Endothelial cell of umbilical vein (primary cell): Measurements from ENCODE around the gene HUWE1. TPM values are rescaled to one million over a fixed set of nuclear protein-coding genes. Genes with fewer than 3 reads are reported as not detected.

Source experiments
- BruUV-seq: library from RNA; stranded (reverse); fragments of 400-500 nt; replicated peaks from 2 replicates; lab custom pipeline; 2021; lab: Mats Ljungman, UMichigan
- CTCF ChIA-PET: fragments of 300-600, 350-600 bp; sonication (Branson Sonifier 250); formaldehyde crosslinking; loops from one replicate; lab custom pipeline; 2021; ENCODE audit warnings: antibody characterized with exemption, inconsistent platforms; lab: Charles Lee
- POLR2A ChIA-PET: fragments of 300-600, 350-600 bp; sonication (Branson Sonifier 250); formaldehyde crosslinking; loops from one replicate; lab custom pipeline; 2021; ENCODE audit warnings: antibody characterized with exemption, inconsistent platforms; lab: Charles Lee
- DNase-seq: peaks from one replicate; pipeline ENCODE4 v3.0.0-alpha.2; 2011; ENCODE audit warnings: low read depth, low spot score
- FAIRE-seq: peaks from 2 replicates; lab custom pipeline; 2011; peaks lifted over from hg19 to GRCh38; lab: Jason Lieb, UNC
- H2AFZ ChIP-seq: 2 replicates; pipeline ENCODE4 v1.6.0; 2012; ENCODE audit warnings: low read depth, low read length, control low read depth, inconsistent platforms
- H3K27ac ChIP-seq: 2 replicates; pipeline ENCODE4 v1.5.1; 2011; ENCODE audit warnings: low read depth, mild to moderate bottlenecking, control low read depth, low read length, moderate library complexity; ENCODE audit not compliant: insufficient read depth
- H3K27me3 ChIP-seq, 2 experiments: 2 replicates each; pipeline versions ENCODE4 v1.6.0 to v1.6.1; 2011; ENCODE audit warnings: low read length in 2 of 2, mixed read lengths in 1 of 2; ENCODE audit not compliant: control insufficient read depth in 2 of 2, insufficient read depth in 2 of 2
- H3K36me3 ChIP-seq, 2 experiments: 2 replicates in 1 of 2; 3 replicates in 1 of 2; pipeline ENCODE4 v1.5.1; 2011; ENCODE audit warnings: low read length in 2 of 2, mild to moderate bottlenecking in 1 of 2, moderate library complexity in 1 of 2; ENCODE audit not compliant: control insufficient read depth in 2 of 2, insufficient read depth in 2 of 2; ENCODE audit errors: extremely low read depth in 1 of 2
- H3K4me1 ChIP-seq: 3 replicates; pipeline ENCODE4 v1.5.1; 2011; ENCODE audit warnings: mild to moderate bottlenecking, low read length; ENCODE audit not compliant: control insufficient read depth, insufficient read depth; ENCODE audit errors: extremely low read depth
- H3K4me2 ChIP-seq: 2 replicates; pipeline ENCODE4 v1.6.1; 2011; ENCODE audit warnings: low read length, control low read depth, mixed read lengths; ENCODE audit not compliant: insufficient read depth
- H3K4me3 ChIP-seq, 3 experiments: fragments of 200-600 bp in 1 of 3; sonication (generic), shearing (Covaris generic) in 1 of 3; replicated peaks in 1 of 3; 2 replicates each; pipeline ENCODE4 v1.5.1; 2011 to 2016; ENCODE audit warnings: control low read depth in 3 of 3, low read length in 3 of 3, mild to moderate bottlenecking in 2 of 3, inconsistent platforms in 1 of 3, low read depth in 1 of 3, moderate library complexity in 1 of 3; ENCODE audit not compliant: insufficient read depth in 1 of 3
- H3K79me2 ChIP-seq: 2 replicates; pipeline ENCODE4 v1.6.0; 2012; ENCODE audit warnings: low read length, inconsistent platforms; ENCODE audit not compliant: control insufficient read depth, insufficient read depth
- H3K9ac ChIP-seq: replicated peaks from 2 replicates; pipeline ENCODE3; 2011; ENCODE audit warnings: low read length, control low read depth; ENCODE audit not compliant: insufficient read depth; ENCODE audit errors: extremely low read depth
- H3K9me1 ChIP-seq: replicated peaks from 3 replicates; pipeline ENCODE4 v1.6.0; 2011; ENCODE audit warnings: mild to moderate bottlenecking, low read length; ENCODE audit not compliant: control insufficient read depth, insufficient read depth; ENCODE audit errors: extremely low read depth
- H3K9me3 ChIP-seq: replicated peaks from 2 replicates; pipeline ENCODE4 v1.5.1; 2012; ENCODE audit warnings: low read length, inconsistent platforms; ENCODE audit not compliant: control insufficient read depth, insufficient read depth
- H4K20me1 ChIP-seq: replicated peaks from 2 replicates; pipeline ENCODE3; 2011; ENCODE audit warnings: mild to moderate bottlenecking, low read length; ENCODE audit not compliant: control insufficient read depth, insufficient read depth; ENCODE audit errors: extremely low read depth
- EZH2 ChIP-seq: IDR thresholded peaks from 2 replicates; pipeline ENCODE4 v1.6.1; 2012; ENCODE audit warnings: borderline replicate concordance, low read depth, mild to moderate bottlenecking, moderate library complexity, low read length, inconsistent platforms; ENCODE audit not compliant: severe bottlenecking
- FOS ChIP-seq: IDR thresholded peaks from 2 replicates; pipeline ENCODE4 v1.6.1; 2011; ENCODE audit warnings: mild to moderate bottlenecking, low read length, moderate library complexity, borderline replicate concordance; ENCODE audit not compliant: insufficient read depth
- GATA2 ChIP-seq: IDR thresholded peaks from 2 replicates; pipeline ENCODE4 v1.7.0; 2011; ENCODE audit warnings: low read depth, mild to moderate bottlenecking, moderate library complexity, mixed read lengths, low read length; ENCODE audit not compliant: insufficient read length, insufficient read depth
- JUN ChIP-seq: IDR thresholded peaks from 2 replicates; pipeline ENCODE4 v1.6.1; 2011; ENCODE audit warnings: borderline replicate concordance, low read depth; ENCODE audit not compliant: insufficient read length, insufficient read depth
- MYC ChIP-seq: IDR thresholded peaks from one replicate; pipeline ENCODE4 v1.6.1; 2011; ENCODE audit warnings: mild to moderate bottlenecking, low read depth, low read length
- POLR2A ChIP-seq: IDR thresholded peaks from 2 replicates; pipeline ENCODE4 v1.6.1; 2012; ENCODE audit warnings: low read depth, mild to moderate bottlenecking, control low read depth, low read length
- POLR2AphosphoS5 ChIP-seq: IDR thresholded peaks from 2 replicates; pipeline ENCODE4 v1.6.1; 2012; ENCODE audit warnings: low read depth, mild to moderate bottlenecking, control low read depth, low read length, moderate library complexity; ENCODE audit not compliant: insufficient read depth
- dilution Hi-C: fragments of 300-500 bp; cut with MboI; formaldehyde crosslinking; loops from one replicate; pipeline ENCODE4 v1.15.0; 2019; ENCODE audit warnings: low sequenced_read_pairs; ENCODE audit not compliant: extremely low pct_ligation_motif_present
- intact Hi-C: fragments of 100-400 bp; cut with micrococcal nuclease; formaldehyde crosslinking; loops from one replicate; pipeline ENCODE4 v1.10.0; 2022
- polyA plus RNA-seq, 4 experiments: library from polyadenylated mRNA; depleted of rRNA in 3 of 4; stranded (reverse) in 3 of 4; unstranded in 1 of 4; fragments of >200 nt; gene quantifications; 2 replicates each; pipeline versions ENCODE4 v1.2.1 to v1.2.3, GENCODE V29; 2011 to 2012; ENCODE audit warnings: missing spikeins in 1 of 4
- total RNA-seq: library from RNA; stranded (reverse); gene quantifications from 2 replicates; pipeline ENCODE4 v1.2.3, GENCODE V29; 2021
- TF ChIP-seq, protein P1 (sequence below): IDR thresholded peaks from 2 replicates; pipeline ENCODE4 v1.6.1; 2011; ENCODE audit not compliant: insufficient read depth, insufficient read length
- TF ChIP-seq, protein P2 (sequence below), 2 donors: IDR thresholded peaks; 1 replicate in 1 of 2; 2 replicates in 1 of 2; pipeline ENCODE4 v1.5.1; 2011; ENCODE audit warnings: low read length in 2 of 2, mild to moderate bottlenecking in 2 of 2, moderate library complexity in 2 of 2, control low read depth in 1 of 2, inconsistent platforms in 1 of 2, low read depth in 1 of 2; ENCODE audit not compliant: insufficient read depth in 1 of 2; ENCODE audit errors: extremely low read depth in 1 of 2

The HUWE1 gene
- total and polyA plus RNA-seq, 2 donors (not counting 3 experiments of a cell fraction or from before 2014, with no cell fraction given) = 66.6 to 210 TPM

DNA sequence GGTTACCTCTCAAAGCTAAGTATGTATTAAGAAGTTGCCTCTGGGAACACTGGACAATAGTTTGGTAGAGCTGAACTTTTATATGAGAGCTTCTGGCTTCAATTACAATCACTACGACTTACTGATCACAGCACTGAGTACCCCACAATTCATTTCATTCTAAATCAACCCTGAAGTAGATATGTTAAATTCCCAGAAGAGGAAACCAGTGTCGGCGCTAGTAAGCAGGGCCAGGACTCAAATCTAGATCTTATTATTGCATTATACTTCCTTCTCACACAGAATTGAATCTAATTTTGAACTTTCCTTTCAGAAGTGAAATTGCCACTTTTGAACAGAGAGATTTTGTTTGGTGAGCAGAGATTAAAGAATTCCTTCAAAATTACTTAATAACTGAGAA, 41.8 kb downstream of the HUWE1 start:
- Histone ChIP-seq H3K9me1 (no peaks in the 10 kb centered on the region), H3K36me3 (peaks cover 7 to 12% of the 10 kb centered on the region in 2 experiments), H3K4me2 (no peak overlapping the region), H3K27ac (no peak overlapping the region), H3K27me3 (no peaks in the 10 kb centered on the region), H2AFZ (no peak overlapping the region), H3K4me3 (no peak overlapping the region), H3K4me1 (no peaks in the 10 kb centered on the region), H3K9ac (no peak overlapping the region), H4K20me1 (no peaks in the 10 kb centered on the region), H3K9me3 (no peaks in the 10 kb centered on the region), H3K79me2 (peaks cover 32% of the 10 kb centered on the region)
- no TSS peak for BruUV-seq
- CTCF ChIA-PET = no interaction called here
- no peak for TF ChIP-seq POLR2AphosphoS5
- TF ChIP-seq JUN = no peak
- TF ChIP-seq, protein P1, sequence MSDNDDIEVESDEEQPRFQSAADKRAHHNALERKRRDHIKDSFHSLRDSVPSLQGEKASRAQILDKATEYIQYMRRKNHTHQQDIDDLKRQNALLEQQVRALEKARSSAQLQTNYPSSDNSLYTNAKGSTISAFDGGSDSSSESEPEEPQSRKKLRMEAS = no peak
- no peak for TF ChIP-seq POLR2A
- no peak for TF ChIP-seq EZH2
- no peak for TF ChIP-seq GATA2
- TF ChIP-seq, protein P2, sequence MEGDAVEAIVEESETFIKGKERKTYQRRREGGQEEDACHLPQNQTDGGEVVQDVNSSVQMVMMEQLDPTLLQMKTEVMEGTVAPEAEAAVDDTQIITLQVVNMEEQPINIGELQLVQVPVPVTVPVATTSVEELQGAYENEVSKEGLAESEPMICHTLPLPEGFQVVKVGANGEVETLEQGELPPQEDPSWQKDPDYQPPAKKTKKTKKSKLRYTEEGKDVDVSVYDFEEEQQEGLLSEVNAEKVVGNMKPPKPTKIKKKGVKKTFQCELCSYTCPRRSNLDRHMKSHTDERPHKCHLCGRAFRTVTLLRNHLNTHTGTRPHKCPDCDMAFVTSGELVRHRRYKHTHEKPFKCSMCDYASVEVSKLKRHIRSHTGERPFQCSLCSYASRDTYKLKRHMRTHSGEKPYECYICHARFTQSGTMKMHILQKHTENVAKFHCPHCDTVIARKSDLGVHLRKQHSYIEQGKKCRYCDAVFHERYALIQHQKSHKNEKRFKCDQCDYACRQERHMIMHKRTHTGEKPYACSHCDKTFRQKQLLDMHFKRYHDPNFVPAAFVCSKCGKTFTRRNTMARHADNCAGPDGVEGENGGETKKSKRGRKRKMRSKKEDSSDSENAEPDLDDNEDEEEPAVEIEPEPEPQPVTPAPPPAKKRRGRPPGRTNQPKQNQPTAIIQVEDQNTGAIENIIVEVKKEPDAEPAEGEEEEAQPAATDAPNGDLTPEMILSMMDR (IDR thresholded peaks at IDR 0.05; ENCODE audit: extremely low read depth in 1 of 2, insufficient read depth in 1 of 2, low read depth in 1 of 2, low read length in 2 of 2) = no peak
- no peak for TF ChIP-seq FOS
- no peak for TF ChIP-seq MYC
- intact Hi-C loops (no loop called here), dilution Hi-C loops (no loop called here)
- no peak for FAIRE-seq
- no peak for DNase-seq
- POLR2A ChIA-PET = no interaction called here
